ENCODE data around the gene SEC11C.
A peak's percentile ranks its signal among the peaks of the same experiment; 100 is the strongest.

Gene SEC11C

GRCh38 chr18:59132810-59133465 is 6.7 kb upstream of the SEC11C start:
- Histone ChIP-seq H3K36me3 (ENCODE audit: control insufficient read depth, insufficient read depth, low read length) (no peaks in the 10 kb centered on the region), H2AFZ (peak overlapping the region; percentile 42), H3K27me3 (ENCODE audit: control insufficient read depth, insufficient read depth, low read length) (no peaks in the 10 kb centered on the region), H3K4me2 (ENCODE audit: low read length) (no peak overlapping the region), H3K79me2 (no peaks in the 10 kb centered on the region), H3K27ac (no peak overlapping the region), H3K4me3 (ENCODE audit: low read depth, low read length) (no peak overlapping the region), H3K4me1 (peaks cover 2% of the 10 kb centered on the region), H3K9me3 (ENCODE audit: control insufficient read depth, low read length) (no peaks in the 10 kb centered on the region), H3K9ac (no peak overlapping the region)
- TF ChIP-seq CTCF (IDR thresholded peaks at IDR 0.05): no peak

- Histone ChIP-seq H3K4me2 (ENCODE audit: low read length) (peak overlapping the region; percentile 91), H3K27me3 (ENCODE audit: control insufficient read depth, insufficient read depth, low read length) (no peaks in the 10 kb centered on the region), H3K9me3 (ENCODE audit: control insufficient read depth, low read length) (no peaks in the 10 kb centered on the region), H3K4me3 (ENCODE audit: low read depth, low read length) (peak overlapping the region; percentile 87), H3K27ac (peak overlapping the region; percentile 98), H3K4me1 (peaks cover 7% of the 10 kb centered on the region), H2AFZ (peak overlapping the region; percentile 94), H3K79me2 (peaks cover 33% of the 10 kb centered on the region), H3K36me3 (ENCODE audit: control insufficient read depth, insufficient read depth, low read length) (no peaks in the 10 kb centered on the region), H3K9ac (peak overlapping the region; percentile 62)
- no peak for TF ChIP-seq CTCF (IDR thresholded peaks at IDR 0.05)
These were observed 431 bp upstream of the SEC11C start for GRCh38 chr18:59139291-59139614.

- H3K9me3 ChIP-seq (ENCODE audit: control insufficient read depth, low read length): no peaks in the 10 kb centered on the region
- H3K36me3 ChIP-seq (ENCODE audit: control insufficient read depth, insufficient read depth, low read length): no peaks in the 10 kb centered on the region
- peak overlapping the region; percentile 87 for H3K4me3 ChIP-seq (ENCODE audit: low read depth, low read length)
- peaks cover 10% of the 10 kb centered on the region for H3K4me1 ChIP-seq
- no peaks in the 10 kb centered on the region for H3K27me3 ChIP-seq (ENCODE audit: control insufficient read depth, insufficient read depth, low read length)
- no peak for TF ChIP-seq CTCF (IDR thresholded peaks at IDR 0.05)
- H3K27ac ChIP-seq: peak overlapping the region; percentile 98
- H3K9ac ChIP-seq: peak overlapping the region; percentile 62
- peaks cover 43% of the 10 kb centered on the region for H3K79me2 ChIP-seq
- peak overlapping the region; percentile 91 for H3K4me2 ChIP-seq (ENCODE audit: low read length)
- H2AFZ ChIP-seq: peak overlapping the region; percentile 94
These were observed 710 bp downstream of the SEC11C start for GRCh38 chr18:59140302-59140885.

GRCh38 chr18:59141294-59142068 is 1.8 kb downstream of the SEC11C start:
- H3K36me3 ChIP-seq (ENCODE audit: control insufficient read depth, insufficient read depth, low read length): no peaks in the 10 kb centered on the region
- no peak overlapping the region for H3K27ac ChIP-seq
- H3K4me1 ChIP-seq: peaks cover 18% of the 10 kb centered on the region
- H3K9me3 ChIP-seq (ENCODE audit: control insufficient read depth, low read length): no peaks in the 10 kb centered on the region
- peak overlapping the region; percentile 91 for H3K4me2 ChIP-seq (ENCODE audit: low read length)
- no peaks in the 10 kb centered on the region for H3K27me3 ChIP-seq (ENCODE audit: control insufficient read depth, insufficient read depth, low read length)
- no peak for TF ChIP-seq CTCF (IDR thresholded peaks at IDR 0.05)
- H3K79me2 ChIP-seq: peaks cover 49% of the 10 kb centered on the region
- H3K4me3 ChIP-seq (ENCODE audit: low read depth, low read length): no peak overlapping the region
- no peak overlapping the region for H2AFZ ChIP-seq
- H3K9ac ChIP-seq: no peak overlapping the region

All from parathyroid adenoma (tissue), 2 donors.